Sigmoid colon (tissue), 7 donors: Measurements from ENCODE around the gene APOB. TPM values are rescaled to one million over a fixed set of nuclear protein-coding genes. Genes with fewer than 3 reads are reported as not detected.

Experiments used
- DNase-seq: peaks from one replicate; pipeline ENCODE4 v3.0.0-alpha.2; 2019
- H3K27ac ChIP-seq, 4 donors: fragments of 200-600 bp; sonication (generic); one replicate each; pipeline ENCODE4 v1.5.1; 2016 to 2019; ENCODE audit warnings: mild to moderate bottlenecking in 1 of 4
- H3K27me3 ChIP-seq, 3 donors: fragments of 200-600 bp; sonication (generic); one replicate each; pipeline ENCODE4 v1.5.1; 2019; ENCODE audit warnings: mild to moderate bottlenecking in 1 of 3
- H3K36me3 ChIP-seq, 4 donors: fragments of 200-600 bp; sonication (generic); one replicate each; pipeline ENCODE4 v1.5.1; 2016 to 2019
- H3K4me1 ChIP-seq, 4 donors: fragments of 200-600 bp; sonication (generic); one replicate each; pipeline ENCODE4 v1.5.1; 2017 to 2019
- H3K4me3 ChIP-seq, 4 donors: fragments of 200-600 bp; sonication (generic); one replicate each; pipeline ENCODE4 v1.5.1; 2017 to 2019; ENCODE audit warnings: mild to moderate bottlenecking in 2 of 4, moderate library complexity in 1 of 4
- H3K9me3 ChIP-seq, 4 donors: fragments of 200-600 bp in 3 of 4; sonication (generic) in 3 of 4; one replicate each; pipeline versions ENCODE4 v1.5.1 to v1.6.1; 2013 to 2019
- EP300 ChIP-seq, 4 donors: sonication (generic); formaldehyde crosslinking; IDR thresholded peaks; one replicate each; pipeline ENCODE4 v1.6.1; 2017; ENCODE audit warnings: antibody characterized with exemption in 4 of 4
- POLR2A ChIP-seq, 2 donors: fragments of 450-650 bp; IDR thresholded peaks; one replicate each; pipeline ENCODE4 v1.6.1; 2016; ENCODE audit warnings: antibody characterized with exemption in 2 of 2, mild to moderate bottlenecking in 2 of 2, moderate library complexity in 2 of 2
- POLR2AphosphoS5 ChIP-seq, 4 donors: sonication (generic); formaldehyde crosslinking; IDR thresholded peaks; one replicate each; pipeline ENCODE4 v1.6.1; 2017; ENCODE audit warnings: antibody characterized with exemption in 4 of 4
- WGBS, 2 donors: extraction: QIAGEN DNeasy Blood & Tissue Kit; methylation state at CpG; one replicate each; pipeline ENCODE4 v1.1.7; 2013; 5-methylcytosine and 5-hydroxymethylcytosine counted together
- intact Hi-C: fragments of 100-400 bp; cut with DNase I; formaldehyde crosslinking; loops from one replicate; pipeline ENCODE4 v1.15.1; 2023
- polyA plus RNA-seq, 3 donors: library from polyadenylated mRNA; stranded (reverse); fragments of 200-250 nt; gene quantifications; one replicate each; pipeline ENCODE4 v1.2.3, GENCODE V29; 2013
- total RNA-seq, 4 donors: library from RNA; depleted of rRNA; stranded (reverse); fragments of >200 nt; gene quantifications; one replicate each; pipeline ENCODE4 v1.1.0, GENCODE V29; 2016
- TF ChIP-seq, protein P1 (sequence below), 4 experiments: fragments of 450-650 bp in 3 of 4; fragments of 200-600 bp in 1 of 4; IDR thresholded peaks; one replicate each; pipeline ENCODE4 v1.5.1; 2016 to 2019; ENCODE audit warnings: antibody characterized with exemption in 4 of 4, mild to moderate bottlenecking in 3 of 4, moderate library complexity in 2 of 4
- donor health status: healthy with polysubstance abuse.
- donor health status: Bipolar disorder and iron deficiency.
- donor health status: healthy.

APOB gene
- total and polyA plus RNA-seq, 7 donors, result under 0.01 to 3.6 (median 0.69) TPM; not detected in 1

DNA sequence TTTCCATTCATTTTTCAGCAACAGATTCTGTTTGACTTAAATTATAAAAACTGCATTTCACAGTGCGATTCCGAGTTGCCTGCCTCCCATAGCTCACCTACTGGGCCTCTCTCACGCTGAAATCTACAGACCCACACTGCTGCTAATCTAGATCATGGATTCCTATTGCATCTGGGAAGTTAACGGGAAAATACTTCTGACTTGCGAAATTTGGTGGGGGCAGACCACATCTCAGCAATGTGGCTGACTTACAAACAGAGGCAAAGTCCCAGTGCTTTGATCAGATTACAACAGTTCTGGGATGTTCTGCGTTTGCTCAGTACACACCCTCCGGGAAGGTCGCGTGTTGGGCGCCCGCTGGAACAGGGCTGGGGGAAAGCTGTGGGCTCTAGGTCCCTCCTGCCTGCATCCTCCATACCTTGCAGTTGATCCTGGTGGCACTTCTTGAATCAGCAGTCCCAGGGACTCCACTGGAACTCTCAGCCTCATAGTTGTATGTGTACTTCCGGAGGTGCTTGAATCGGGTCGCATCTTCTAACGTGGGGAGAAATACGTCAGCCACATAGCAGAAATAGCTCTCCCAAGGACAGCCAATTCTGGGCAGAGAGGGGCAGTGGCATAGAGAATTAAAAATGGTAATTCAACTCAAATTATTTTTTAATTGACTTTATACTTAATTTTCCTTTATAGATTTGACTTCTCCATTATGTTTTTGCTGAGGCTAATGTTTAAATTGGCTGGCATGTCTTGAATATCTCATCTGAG is 1.7 kb downstream of the APOB start:
- Histone ChIP-seq H3K4me3 (no peak overlapping the region), H3K36me3 (no peaks in the 10 kb centered on the region), H3K27ac (peak overlapping the region in 1 of 4 donors; percentile 86), H3K4me1 (peaks cover 0 to 41% (median 30%) of the 10 kb centered on the region in 4 donors), H3K9me3 (no peaks in the 10 kb centered on the region), H3K27me3 (peaks cover 0 to 3% (median 0%) of the 10 kb centered on the region in 3 donors)
- 74 to 85% methylated on average over 16 of the region's 16 CpGs for WGBS, 2 donors
- TF ChIP-seq, protein P1, sequence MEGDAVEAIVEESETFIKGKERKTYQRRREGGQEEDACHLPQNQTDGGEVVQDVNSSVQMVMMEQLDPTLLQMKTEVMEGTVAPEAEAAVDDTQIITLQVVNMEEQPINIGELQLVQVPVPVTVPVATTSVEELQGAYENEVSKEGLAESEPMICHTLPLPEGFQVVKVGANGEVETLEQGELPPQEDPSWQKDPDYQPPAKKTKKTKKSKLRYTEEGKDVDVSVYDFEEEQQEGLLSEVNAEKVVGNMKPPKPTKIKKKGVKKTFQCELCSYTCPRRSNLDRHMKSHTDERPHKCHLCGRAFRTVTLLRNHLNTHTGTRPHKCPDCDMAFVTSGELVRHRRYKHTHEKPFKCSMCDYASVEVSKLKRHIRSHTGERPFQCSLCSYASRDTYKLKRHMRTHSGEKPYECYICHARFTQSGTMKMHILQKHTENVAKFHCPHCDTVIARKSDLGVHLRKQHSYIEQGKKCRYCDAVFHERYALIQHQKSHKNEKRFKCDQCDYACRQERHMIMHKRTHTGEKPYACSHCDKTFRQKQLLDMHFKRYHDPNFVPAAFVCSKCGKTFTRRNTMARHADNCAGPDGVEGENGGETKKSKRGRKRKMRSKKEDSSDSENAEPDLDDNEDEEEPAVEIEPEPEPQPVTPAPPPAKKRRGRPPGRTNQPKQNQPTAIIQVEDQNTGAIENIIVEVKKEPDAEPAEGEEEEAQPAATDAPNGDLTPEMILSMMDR (IDR thresholded peaks at IDR 0.05), result no peak
- TF ChIP-seq EP300 (IDR thresholded peaks at IDR 0.05) (no peak), POLR2A (IDR thresholded peaks at IDR 0.05) (no peak), POLR2AphosphoS5 (IDR thresholded peaks at IDR 0.05) (no peak)
- intact Hi-C loops, result loop anchor here (2.0 kb wide), 1 partner anchor 275 kb away; no protein-coding TSS in a partner anchor
- no peak for DNase-seq

DNA sequence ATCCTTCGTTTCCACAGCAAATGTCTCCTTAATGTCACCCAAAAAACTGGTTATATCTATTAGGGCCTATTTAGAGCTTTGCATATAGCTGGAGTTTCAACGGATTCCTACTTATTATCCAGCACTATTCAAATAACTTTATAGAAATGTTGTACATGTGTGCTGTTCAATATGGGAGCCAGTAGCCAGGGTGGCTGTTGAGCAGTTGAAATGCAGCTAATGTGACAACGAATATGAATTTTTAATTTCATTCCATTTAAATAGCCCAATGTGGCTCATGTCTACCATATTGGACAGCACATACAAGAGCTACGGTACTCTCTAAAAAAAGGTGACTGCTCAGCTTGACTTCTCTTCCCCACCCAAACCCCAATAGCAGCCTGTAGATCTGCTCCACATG is 2.4 kb downstream of the APOB start:
- intact Hi-C loops, result no loop called here
- Histone ChIP-seq H3K4me3 (no peak overlapping the region), H3K9me3 (no peaks in the 10 kb centered on the region), H3K4me1 (peaks cover 0 to 41% (median 30%) of the 10 kb centered on the region in 4 donors), H3K36me3 (no peaks in the 10 kb centered on the region), H3K27ac (peak overlapping the region in 1 of 4 donors; percentile 86), H3K27me3 (peaks cover 0 to 3% (median 0%) of the 10 kb centered on the region in 3 donors)
- WGBS, 2 donors, result 72 to 87% methylated on average over 4 of the region's 4 CpGs
- DNase-seq, result no peak
- no peak for TF ChIP-seq POLR2A (IDR thresholded peaks at IDR 0.05)
- TF ChIP-seq POLR2AphosphoS5 (IDR thresholded peaks at IDR 0.05), result no peak
- TF ChIP-seq, protein P1 (IDR thresholded peaks at IDR 0.05), result no peak
- no peak for TF ChIP-seq EP300 (IDR thresholded peaks at IDR 0.05)

DNA sequence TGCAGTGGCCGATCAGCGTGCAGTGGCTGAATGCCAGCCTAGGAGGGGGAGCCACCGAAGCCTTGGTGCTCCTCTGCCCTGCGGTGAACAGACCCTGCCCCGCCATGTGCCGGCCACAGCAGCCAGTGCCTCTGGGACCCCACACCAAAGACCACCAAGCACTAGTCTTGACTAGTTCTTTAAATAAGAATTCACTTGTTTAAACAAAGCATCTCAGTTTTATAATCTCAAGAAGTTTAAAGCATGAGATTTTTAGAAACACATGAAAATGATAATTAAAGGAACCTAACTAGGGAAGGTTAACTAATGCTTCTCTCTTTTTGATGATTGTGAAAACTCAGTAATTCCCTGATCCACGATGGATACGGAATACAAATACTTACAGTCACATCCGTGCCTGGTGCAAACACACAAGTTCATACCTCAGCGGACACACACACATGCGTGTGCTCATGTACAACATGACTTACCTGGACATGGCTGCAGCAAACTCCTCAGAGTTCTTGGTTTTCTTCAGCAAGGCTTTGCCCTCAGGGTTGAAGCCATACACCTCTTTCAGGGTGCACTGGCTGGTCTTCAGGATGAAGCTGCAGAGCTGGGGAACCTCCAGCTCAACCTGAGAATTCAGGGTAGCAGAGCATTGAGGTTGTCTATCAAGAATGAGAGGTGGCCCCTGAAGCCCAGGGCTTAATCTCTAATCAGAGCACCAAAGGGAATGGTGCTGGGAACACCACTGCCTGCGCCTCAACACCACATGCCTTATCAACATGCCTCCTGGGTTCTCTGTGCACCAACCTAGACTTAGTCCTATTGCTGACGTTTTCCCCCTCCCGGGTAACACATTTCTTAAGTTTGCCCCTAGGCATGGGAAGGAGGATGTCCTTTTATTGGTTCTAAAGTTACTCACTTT is 3.1 kb downstream of the APOB start:
- WGBS, 2 donors, result 83 to 90% methylated on average over 14 of the region's 14 CpGs
- TF ChIP-seq POLR2A (IDR thresholded peaks at IDR 0.05), result no peak
- no peak for TF ChIP-seq EP300 (IDR thresholded peaks at IDR 0.05)
- TF ChIP-seq POLR2AphosphoS5 (IDR thresholded peaks at IDR 0.05), result no peak
- TF ChIP-seq, protein P1 (IDR thresholded peaks at IDR 0.05), result no peak
- H3K27me3 ChIP-seq, result peaks cover 0 to 3% (median 0%) of the 10 kb centered on the region in 3 donors
- peaks cover 0 to 41% (median 30%) of the 10 kb centered on the region in 4 donors for H3K4me1 ChIP-seq
- H3K4me3 ChIP-seq, result no peak overlapping the region
- H3K9me3 ChIP-seq, result no peaks in the 10 kb centered on the region
- peak overlapping the region in 3 of 4 donors; percentile 73 to 86 (median 81) for H3K27ac ChIP-seq
- intact Hi-C loops, result no loop called here
- DNase-seq, result no peak
- H3K36me3 ChIP-seq, result no peaks in the 10 kb centered on the region

DNA sequence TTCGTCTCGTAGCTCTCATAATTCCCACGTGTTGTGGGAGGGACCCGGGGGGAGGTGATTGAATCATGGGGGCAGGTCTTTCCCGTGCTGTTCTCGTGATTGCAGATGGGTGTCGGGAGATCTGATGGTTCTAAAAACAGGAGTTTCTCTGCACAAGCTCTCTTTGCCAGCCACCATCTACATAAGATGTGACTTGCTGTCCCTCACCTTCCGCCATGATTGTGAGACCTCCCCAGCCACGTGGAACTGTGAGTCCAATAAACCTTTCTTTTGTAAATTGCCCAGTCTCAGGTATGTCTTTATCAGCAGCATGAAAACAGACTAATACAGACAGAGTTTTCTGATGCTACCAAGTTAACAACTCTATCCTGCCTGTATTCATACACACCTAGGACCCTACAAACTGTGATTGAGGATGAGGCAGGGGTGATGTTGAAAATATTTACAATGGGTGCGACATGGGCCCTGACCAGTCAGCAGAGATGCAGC is 3.9 kb downstream of the APOB start:
- Histone ChIP-seq H3K36me3 (no peaks in the 10 kb centered on the region), H3K4me3 (no peak overlapping the region), H3K9me3 (no peaks in the 10 kb centered on the region), H3K27me3 (peaks cover 0 to 3% (median 0%) of the 10 kb centered on the region in 3 donors), H3K4me1 (peaks cover 0 to 41% (median 30%) of the 10 kb centered on the region in 4 donors), H3K27ac (peak overlapping the region; percentile 63 to 86 (median 77))
- WGBS, 2 donors, result 68 to 84% methylated on average over 10 of the region's 10 CpGs
- TF ChIP-seq, protein P1 (IDR thresholded peaks at IDR 0.05), result no peak
- no peak for TF ChIP-seq EP300 (IDR thresholded peaks at IDR 0.05)
- TF ChIP-seq POLR2A (IDR thresholded peaks at IDR 0.05), result no peak
- no peak for TF ChIP-seq POLR2AphosphoS5 (IDR thresholded peaks at IDR 0.05)
- DNase-seq, result no peak
- intact Hi-C loops, result loop anchor here (5.0 kb wide), 1 partner anchor 378 kb away; no protein-coding TSS in a partner anchor
